GM12878 (cell line): ENCODE data around the gene EBLN2. TPM values are rescaled to one million over a fixed set of nuclear protein-coding genes. Genes with fewer than 3 reads are reported as not detected.

Experiments
- ATAC-seq: fragments of 200-7000 bp; cut with Tn5 transposase; 3 replicates; pipeline ENCODE4 v1.9.1; 2020; ENCODE audit warnings: mild to moderate bottlenecking, moderate library complexity
- BruUV-seq: library from RNA; stranded (reverse); fragments of 400-500 nt; replicated peaks from 2 replicates; lab custom pipeline; 2021; lab: Mats Ljungman, UMichigan
- CTCF ChIA-PET: fragments of 300-600 bp; sonication (Branson Sonifier 250); formaldehyde crosslinking; extraction: SDS; loops from one replicate; lab custom pipeline; 2021; ENCODE audit warnings: inconsistent platforms; lab: Yijun Ruan, JAX
- POLR2A ChIA-PET: fragments of 350-600 bp; formaldehyde crosslinking; extraction: SDS; loops from one replicate; lab custom pipeline; 2021; ENCODE audit warnings: inconsistent platforms; lab: Charles Lee
- RAD21 ChIA-PET: fragments of 300-600 bp; sonication (Branson Sonifier 250); formaldehyde crosslinking; loops from one replicate; lab custom pipeline; 2023; ENCODE audit warnings: antibody characterized with exemption; ENCODE audit not compliant: unreplicated experiment; lab: Charles Lee
- SMC1A ChIA-PET: fragments of 300-600 bp; sonication (Branson Sonifier 250); formaldehyde crosslinking; loops from one replicate; lab custom pipeline; 2023; ENCODE audit not compliant: unreplicated experiment, uncharacterized antibody; lab: Charles Lee
- DNase-seq: peaks from one replicate; pipeline ENCODE4 v3.0.0-alpha.2; 2011; ENCODE audit warnings: low read depth, low spot score
- FAIRE-seq: peaks from 3 replicates; lab custom pipeline; 2011; peaks lifted over from hg19 to GRCh38; lab: Jason Lieb, UNC
- H2AFZ ChIP-seq: 2 replicates; pipeline ENCODE4 v1.6.0; 2011; ENCODE audit warnings: low read depth, low read length, control low read depth; ENCODE audit not compliant: control insufficient read depth
- H3K27ac ChIP-seq: 2 replicates; pipeline ENCODE4 v1.5.1; 2011; ENCODE audit warnings: control low read depth; ENCODE audit not compliant: control insufficient read depth, insufficient read depth
- H3K27me3 ChIP-seq, 2 experiments: replicated peaks in 1 of 2; 2 replicates each; pipeline versions ENCODE4 v1.6.0 to v1.6.1; 2011; ENCODE audit warnings: low read length in 1 of 2; ENCODE audit not compliant: control insufficient read depth in 2 of 2, insufficient read depth in 2 of 2
- H3K36me3 ChIP-seq, 2 experiments: 2 replicates each; pipeline ENCODE4 v1.5.1; 2011; ENCODE audit warnings: low read length in 1 of 2; ENCODE audit not compliant: control insufficient read depth in 2 of 2, insufficient read depth in 2 of 2
- H3K4me1 ChIP-seq: 2 replicates; pipeline ENCODE4 v1.6.1; 2011; ENCODE audit warnings: mild to moderate bottlenecking, low read length, moderate library complexity, mixed read lengths; ENCODE audit not compliant: control insufficient read depth, insufficient read depth
- H3K4me2 ChIP-seq: 2 replicates; pipeline ENCODE4 v1.6.0; 2011; ENCODE audit warnings: control low read depth; ENCODE audit not compliant: control insufficient read depth, insufficient read depth
- H3K4me3 ChIP-seq: fragments of 200-600 bp; sonication (generic); 2 replicates; pipeline ENCODE4 v1.5.1; 2016
- H3K79me2 ChIP-seq: 2 replicates; pipeline ENCODE4 v1.6.0; 2011; ENCODE audit warnings: low read length; ENCODE audit not compliant: control insufficient read depth, insufficient read depth
- H3K9ac ChIP-seq: 2 replicates; pipeline ENCODE4 v1.8.0; 2011; ENCODE audit warnings: low read length, control low read depth, mixed read lengths; ENCODE audit not compliant: control insufficient read depth, insufficient read depth
- H3K9me3 ChIP-seq: replicated peaks from 3 replicates; pipeline ENCODE4 v1.5.1; 2011; ENCODE audit warnings: mild to moderate bottlenecking, low read length; ENCODE audit not compliant: control insufficient read depth, insufficient read depth
- H4K20me1 ChIP-seq: 2 replicates; pipeline ENCODE4 v1.6.0; 2011; ENCODE audit not compliant: control insufficient read depth, insufficient read depth
- CBX3 ChIP-seq: fragments of 200-600 bp; sonication (generic); IDR thresholded peaks from 2 replicates; pipeline ENCODE4 v1.6.1; 2016; ENCODE audit warnings: low read depth, borderline replicate concordance
- FOS ChIP-seq: IDR thresholded peaks from 3 replicates; pipeline ENCODE4 v1.6.1; 2011; ENCODE audit warnings: borderline replicate concordance; ENCODE audit not compliant: insufficient read length; ENCODE audit errors: extremely low read depth
- IKZF1 ChIP-seq: fragments of 450-650 bp; conservative IDR thresholded peaks from 2 replicates; pipeline ENCODE4 v1.6.1; 2017; ENCODE audit warnings: antibody characterized with exemption, mild to moderate bottlenecking
- LARP7 ChIP-seq: fragments of 450-650 bp; IDR thresholded peaks from 2 replicates; pipeline ENCODE4 v1.6.1; 2017; ENCODE audit warnings: mild to moderate bottlenecking
- RCOR1 ChIP-seq: conservative IDR thresholded peaks from 2 replicates; pipeline ENCODE4 v1.6.1; 2012; ENCODE audit warnings: low read depth, low read length, improper control_type of control experiment
- ZNF217 ChIP-seq: fragments of 450-650 bp; IDR thresholded peaks from 2 replicates; pipeline ENCODE4 v1.6.1; 2017; ENCODE audit warnings: antibody characterized with exemption, mild to moderate bottlenecking
- WGBS: methylation state at CpG from one replicate; pipeline ENCODE4 v1.1.6; 2016; ENCODE audit warnings: low lambda C conversion rate; ENCODE audit not compliant: insufficient replicate concordance, insufficient coverage; ENCODE audit errors: missing lambda C conversion rate; 5-methylcytosine and 5-hydroxymethylcytosine counted together
- in situ Hi-C: fragments of 300-500 bp; cut with MboI; formaldehyde crosslinking; loops from 9 replicates; pipeline ENCODE4 v1.14.3; 2018; ENCODE audit warnings: mixed read lengths
- intact Hi-C: fragments of 100-400 bp; cut with micrococcal nuclease; formaldehyde crosslinking; loops from one replicate; pipeline ENCODE4 v1.14.2; 2022; ENCODE audit not compliant: unreplicated experiment
- polyA plus RNA-seq, 11 experiments: library from polyadenylated mRNA; depleted of rRNA in 4 of 11; unstranded in 6 of 11; stranded (reverse) in 5 of 11; fragments of >200 nt; fragmentation: Nextera tagmentation in 4 of 11; fragmentation: Illumina TruSeq in 1 of 11; extraction: Ambion mirVana in 4 of 11; extraction: Trizol in 1 of 11; gene quantifications; 1 replicate in 1 of 11; 2 replicates in 10 of 11; pipeline versions ENCODE4 v1.2.1 to v1.2.3, GENCODE V29; 2011 to 2016; ENCODE audit warnings: inconsistent platforms in 2 of 11, missing spikeins in 2 of 11, low read depth in 1 of 11
- total RNA-seq, 4 experiments: library from RNA; depleted of rRNA in 3 of 4; stranded (reverse); fragments of >200 nt in 3 of 4; fragmentation: Illumina TruSeq in 1 of 4; extraction: Trizol in 1 of 4; gene quantifications; 2 replicates each; pipeline versions ENCODE4 v1.2.1 to v1.2.3, GENCODE V29; 2013 to 2021
- TF ChIP-seq, protein P1 (sequence below): fragments of 450-650 bp; IDR thresholded peaks from 2 replicates; pipeline ENCODE4 v1.6.1; 2017; ENCODE audit warnings: borderline replicate concordance
- TF ChIP-seq, protein P2 (sequence below): fragments of 150-350 bp; IDR thresholded peaks from 2 replicates; pipeline ENCODE4 v1.6.1; 2016; ENCODE audit warnings: low read depth, low read length
- TF ChIP-seq, protein P3 (sequence below): IDR thresholded peaks from 2 replicates; pipeline ENCODE4 v1.6.1; 2011; ENCODE audit warnings: mild to moderate bottlenecking, low read depth, low read length, moderate library complexity; ENCODE audit not compliant: insufficient replicate concordance
- TF ChIP-seq, protein P4 (sequence below): fragments of 450-650 bp; IDR thresholded peaks from 2 replicates; pipeline ENCODE4 v1.6.1; 2016; ENCODE audit warnings: mild to moderate bottlenecking
- TF ChIP-seq, protein P5 (sequence below): fragments of 450-650 bp; IDR thresholded peaks from 2 replicates; pipeline ENCODE4 v1.6.1; 2016; ENCODE audit warnings: mild to moderate bottlenecking, moderate library complexity, borderline replicate concordance

The EBLN2 gene
- total and polyA plus RNA-seq, 10 of the 15 experiments (the other 5 are each of a cell fraction or from before 2014, with no cell fraction given): 0.84 to 6.8 (median 3.6) TPM

DNA sequence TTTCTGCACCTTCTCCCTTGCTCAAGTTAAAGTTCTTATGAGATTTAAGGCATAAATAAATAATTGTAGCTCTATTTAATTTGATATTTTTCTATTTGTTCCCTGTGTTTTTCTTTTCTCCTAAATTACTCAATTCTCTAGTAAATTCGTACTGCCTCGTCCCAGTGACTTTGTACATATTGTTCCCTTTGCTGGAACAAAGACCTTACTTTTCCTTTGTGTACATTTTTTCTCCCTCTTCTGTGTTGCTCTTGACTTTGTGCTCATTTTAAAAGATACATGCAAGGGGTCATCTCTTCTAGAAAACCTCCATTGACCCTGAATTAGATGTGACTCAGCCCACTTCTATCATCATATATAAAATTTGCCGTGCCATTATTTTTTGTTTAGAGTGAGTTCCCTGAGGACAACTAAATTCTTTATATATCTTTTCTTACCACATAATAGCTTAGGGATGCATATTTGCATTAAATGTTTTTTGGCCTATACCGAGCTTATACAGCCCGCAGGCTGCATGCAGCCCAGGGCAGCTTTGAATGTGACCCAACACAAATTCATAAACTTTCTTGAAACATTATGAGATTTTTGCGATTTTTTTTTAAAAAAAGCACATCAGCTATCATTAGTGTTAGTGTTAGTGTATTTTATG is 35.2 kb upstream of the EBLN2 start:
- FAIRE-seq (no peak), ATAC-seq (no peak), DNase-seq (no peak)
- RAD21 ChIA-PET: interaction anchor here (1.4 kb wide), 2 partner anchors 8 to 30 kb away, joined by 4 to 6 read pairs; no protein-coding TSS in a partner anchor
- POLR2A ChIA-PET: no interaction called here
- no TSS peak for BruUV-seq
- 90% methylated on average over 6 of the region's 6 CpGs for WGBS
- Histone ChIP-seq H3K4me1 (peaks cover 10% of the 10 kb centered on the region), H3K9ac (no peak overlapping the region), H3K4me3 (no peak overlapping the region), H3K27ac (no peak overlapping the region), H3K36me3 (no peaks in the 10 kb centered on the region; a peak in 3 of 4 replicates), H3K9me3 (no peaks in the 10 kb centered on the region; the same call in 2 of the 3 replicates), H3K79me2 (peaks cover 96% of the 10 kb centered on the region), H2AFZ (no peak overlapping the region), H3K4me2 (no peak overlapping the region), H4K20me1 (no peaks in the 10 kb centered on the region; the same call in 1 of the 2 replicates), H3K27me3 (no peaks in the 10 kb centered on the region)
- in situ Hi-C loops (no loop called here), intact Hi-C loops (no loop called here)
- SMC1A ChIA-PET: interaction anchor here (0.7 to 2.1 kb wide), 8 partner anchors 8 to 178 kb away, joined by 3 to 5 read pairs (median 4); partner anchors contain the start of gene SHQ1
- CTCF ChIA-PET: interaction anchor here (1.2 to 3.7 kb wide), 2 partner anchors 28 to 30 kb away, joined by 3 to 15 read pairs; no protein-coding TSS in a partner anchor
- TF ChIP-seq IKZF1 (no peak), FOS (no peak), RCOR1 (no peak), CBX3 (no peak), LARP7 (no peak), ZNF217 (no peak)
- TF ChIP-seq, protein P1, sequence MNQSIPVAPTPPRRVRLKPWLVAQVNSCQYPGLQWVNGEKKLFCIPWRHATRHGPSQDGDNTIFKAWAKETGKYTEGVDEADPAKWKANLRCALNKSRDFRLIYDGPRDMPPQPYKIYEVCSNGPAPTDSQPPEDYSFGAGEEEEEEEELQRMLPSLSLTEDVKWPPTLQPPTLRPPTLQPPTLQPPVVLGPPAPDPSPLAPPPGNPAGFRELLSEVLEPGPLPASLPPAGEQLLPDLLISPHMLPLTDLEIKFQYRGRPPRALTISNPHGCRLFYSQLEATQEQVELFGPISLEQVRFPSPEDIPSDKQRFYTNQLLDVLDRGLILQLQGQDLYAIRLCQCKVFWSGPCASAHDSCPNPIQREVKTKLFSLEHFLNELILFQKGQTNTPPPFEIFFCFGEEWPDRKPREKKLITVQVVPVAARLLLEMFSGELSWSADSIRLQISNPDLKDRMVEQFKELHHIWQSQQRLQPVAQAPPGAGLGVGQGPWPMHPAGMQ: no peak
- TF ChIP-seq, protein P2, sequence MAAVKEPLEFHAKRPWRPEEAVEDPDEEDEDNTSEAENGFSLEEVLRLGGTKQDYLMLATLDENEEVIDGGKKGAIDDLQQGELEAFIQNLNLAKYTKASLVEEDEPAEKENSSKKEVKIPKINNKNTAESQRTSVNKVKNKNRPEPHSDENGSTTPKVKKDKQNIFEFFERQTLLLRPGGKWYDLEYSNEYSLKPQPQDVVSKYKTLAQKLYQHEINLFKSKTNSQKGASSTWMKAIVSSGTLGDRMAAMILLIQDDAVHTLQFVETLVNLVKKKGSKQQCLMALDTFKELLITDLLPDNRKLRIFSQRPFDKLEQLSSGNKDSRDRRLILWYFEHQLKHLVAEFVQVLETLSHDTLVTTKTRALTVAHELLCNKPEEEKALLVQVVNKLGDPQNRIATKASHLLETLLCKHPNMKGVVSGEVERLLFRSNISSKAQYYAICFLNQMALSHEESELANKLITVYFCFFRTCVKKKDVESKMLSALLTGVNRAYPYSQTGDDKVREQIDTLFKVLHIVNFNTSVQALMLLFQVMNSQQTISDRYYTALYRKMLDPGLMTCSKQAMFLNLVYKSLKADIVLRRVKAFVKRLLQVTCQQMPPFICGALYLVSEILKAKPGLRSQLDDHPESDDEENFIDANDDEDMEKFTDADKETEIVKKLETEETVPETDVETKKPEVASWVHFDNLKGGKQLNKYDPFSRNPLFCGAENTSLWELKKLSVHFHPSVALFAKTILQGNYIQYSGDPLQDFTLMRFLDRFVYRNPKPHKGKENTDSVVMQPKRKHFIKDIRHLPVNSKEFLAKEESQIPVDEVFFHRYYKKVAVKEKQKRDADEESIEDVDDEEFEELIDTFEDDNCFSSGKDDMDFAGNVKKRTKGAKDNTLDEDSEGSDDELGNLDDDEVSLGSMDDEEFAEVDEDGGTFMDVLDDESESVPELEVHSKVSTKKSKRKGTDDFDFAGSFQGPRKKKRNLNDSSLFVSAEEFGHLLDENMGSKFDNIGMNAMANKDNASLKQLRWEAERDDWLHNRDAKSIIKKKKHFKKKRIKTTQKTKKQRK: no peak
- TF ChIP-seq, protein P3, sequence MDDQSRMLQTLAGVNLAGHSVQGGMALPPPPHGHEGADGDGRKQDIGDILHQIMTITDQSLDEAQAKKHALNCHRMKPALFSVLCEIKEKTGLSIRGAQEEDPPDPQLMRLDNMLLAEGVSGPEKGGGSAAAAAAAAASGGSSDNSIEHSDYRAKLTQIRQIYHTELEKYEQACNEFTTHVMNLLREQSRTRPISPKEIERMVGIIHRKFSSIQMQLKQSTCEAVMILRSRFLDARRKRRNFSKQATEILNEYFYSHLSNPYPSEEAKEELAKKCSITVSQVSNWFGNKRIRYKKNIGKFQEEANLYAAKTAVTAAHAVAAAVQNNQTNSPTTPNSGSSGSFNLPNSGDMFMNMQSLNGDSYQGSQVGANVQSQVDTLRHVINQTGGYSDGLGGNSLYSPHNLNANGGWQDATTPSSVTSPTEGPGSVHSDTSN: no peak
- TF ChIP-seq, protein P4, sequence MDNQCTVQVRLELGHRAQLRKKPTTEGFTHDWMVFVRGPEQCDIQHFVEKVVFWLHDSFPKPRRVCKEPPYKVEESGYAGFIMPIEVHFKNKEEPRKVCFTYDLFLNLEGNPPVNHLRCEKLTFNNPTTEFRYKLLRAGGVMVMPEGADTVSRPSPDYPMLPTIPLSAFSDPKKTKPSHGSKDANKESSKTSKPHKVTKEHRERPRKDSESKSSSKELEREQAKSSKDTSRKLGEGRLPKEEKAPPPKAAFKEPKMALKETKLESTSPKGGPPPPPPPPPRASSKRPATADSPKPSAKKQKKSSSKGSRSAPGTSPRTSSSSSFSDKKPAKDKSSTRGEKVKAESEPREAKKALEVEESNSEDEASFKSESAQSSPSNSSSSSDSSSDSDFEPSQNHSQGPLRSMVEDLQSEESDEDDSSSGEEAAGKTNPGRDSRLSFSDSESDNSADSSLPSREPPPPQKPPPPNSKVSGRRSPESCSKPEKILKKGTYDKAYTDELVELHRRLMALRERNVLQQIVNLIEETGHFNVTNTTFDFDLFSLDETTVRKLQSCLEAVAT: no peak
- TF ChIP-seq, protein P5, sequence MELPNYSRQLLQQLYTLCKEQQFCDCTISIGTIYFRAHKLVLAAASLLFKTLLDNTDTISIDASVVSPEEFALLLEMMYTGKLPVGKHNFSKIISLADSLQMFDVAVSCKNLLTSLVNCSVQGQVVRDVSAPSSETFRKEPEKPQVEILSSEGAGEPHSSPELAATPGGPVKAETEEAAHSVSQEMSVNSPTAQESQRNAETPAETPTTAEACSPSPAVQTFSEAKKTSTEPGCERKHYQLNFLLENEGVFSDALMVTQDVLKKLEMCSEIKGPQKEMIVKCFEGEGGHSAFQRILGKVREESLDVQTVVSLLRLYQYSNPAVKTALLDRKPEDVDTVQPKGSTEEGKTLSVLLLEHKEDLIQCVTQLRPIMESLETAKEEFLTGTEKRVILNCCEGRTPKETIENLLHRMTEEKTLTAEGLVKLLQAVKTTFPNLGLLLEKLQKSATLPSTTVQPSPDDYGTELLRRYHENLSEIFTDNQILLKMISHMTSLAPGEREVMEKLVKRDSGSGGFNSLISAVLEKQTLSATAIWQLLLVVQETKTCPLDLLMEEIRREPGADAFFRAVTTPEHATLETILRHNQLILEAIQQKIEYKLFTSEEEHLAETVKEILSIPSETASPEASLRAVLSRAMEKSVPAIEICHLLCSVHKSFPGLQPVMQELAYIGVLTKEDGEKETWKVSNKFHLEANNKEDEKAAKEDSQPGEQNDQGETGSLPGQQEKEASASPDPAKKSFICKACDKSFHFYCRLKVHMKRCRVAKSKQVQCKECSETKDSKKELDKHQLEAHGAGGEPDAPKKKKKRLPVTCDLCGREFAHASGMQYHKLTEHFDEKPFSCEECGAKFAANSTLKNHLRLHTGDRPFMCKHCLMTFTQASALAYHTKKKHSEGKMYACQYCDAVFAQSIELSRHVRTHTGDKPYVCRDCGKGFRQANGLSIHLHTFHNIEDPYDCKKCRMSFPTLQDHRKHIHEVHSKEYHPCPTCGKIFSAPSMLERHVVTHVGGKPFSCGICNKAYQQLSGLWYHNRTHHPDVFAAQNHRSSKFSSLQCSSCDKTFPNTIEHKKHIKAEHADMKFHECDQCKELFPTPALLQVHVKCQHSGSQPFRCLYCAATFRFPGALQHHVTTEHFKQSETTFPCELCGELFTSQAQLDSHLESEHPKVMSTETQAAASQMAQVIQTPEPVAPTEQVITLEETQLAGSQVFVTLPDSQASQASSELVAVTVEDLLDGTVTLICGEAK: no peak
